ENCODE results near the gene GTF3A.

The GTF3A gene

DNA sequence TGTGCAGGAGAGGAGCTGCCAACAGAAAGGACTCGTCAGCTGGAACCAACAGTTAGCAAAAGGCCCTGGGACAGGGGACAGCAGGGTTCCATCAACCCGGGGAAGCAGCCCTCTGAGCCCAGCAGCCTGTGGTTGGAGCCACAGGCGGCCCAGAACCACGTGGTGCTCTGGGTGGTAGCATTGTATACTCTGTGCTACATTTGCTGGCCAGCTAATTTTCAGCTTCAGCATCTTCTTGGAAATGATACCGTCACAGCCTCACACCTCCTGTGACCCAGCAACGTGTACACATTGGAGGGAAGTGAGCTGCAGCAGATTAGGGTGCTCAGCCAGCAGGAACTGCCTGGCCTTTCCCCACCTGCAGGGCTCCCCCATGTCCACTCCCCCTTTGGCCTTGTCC lies 39.1 kb downstream of the GTF3A start:
- H3K27ac ChIP-seq = no peak overlapping the region
- no peak overlapping the region for H3K4me3 ChIP-seq
- TF ChIP-seq, protein P1, sequence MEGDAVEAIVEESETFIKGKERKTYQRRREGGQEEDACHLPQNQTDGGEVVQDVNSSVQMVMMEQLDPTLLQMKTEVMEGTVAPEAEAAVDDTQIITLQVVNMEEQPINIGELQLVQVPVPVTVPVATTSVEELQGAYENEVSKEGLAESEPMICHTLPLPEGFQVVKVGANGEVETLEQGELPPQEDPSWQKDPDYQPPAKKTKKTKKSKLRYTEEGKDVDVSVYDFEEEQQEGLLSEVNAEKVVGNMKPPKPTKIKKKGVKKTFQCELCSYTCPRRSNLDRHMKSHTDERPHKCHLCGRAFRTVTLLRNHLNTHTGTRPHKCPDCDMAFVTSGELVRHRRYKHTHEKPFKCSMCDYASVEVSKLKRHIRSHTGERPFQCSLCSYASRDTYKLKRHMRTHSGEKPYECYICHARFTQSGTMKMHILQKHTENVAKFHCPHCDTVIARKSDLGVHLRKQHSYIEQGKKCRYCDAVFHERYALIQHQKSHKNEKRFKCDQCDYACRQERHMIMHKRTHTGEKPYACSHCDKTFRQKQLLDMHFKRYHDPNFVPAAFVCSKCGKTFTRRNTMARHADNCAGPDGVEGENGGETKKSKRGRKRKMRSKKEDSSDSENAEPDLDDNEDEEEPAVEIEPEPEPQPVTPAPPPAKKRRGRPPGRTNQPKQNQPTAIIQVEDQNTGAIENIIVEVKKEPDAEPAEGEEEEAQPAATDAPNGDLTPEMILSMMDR (IDR thresholded peaks at IDR 0.05) = no peak
- no peak for DNase-seq (ENCODE audit: low spot score)

DNA sequence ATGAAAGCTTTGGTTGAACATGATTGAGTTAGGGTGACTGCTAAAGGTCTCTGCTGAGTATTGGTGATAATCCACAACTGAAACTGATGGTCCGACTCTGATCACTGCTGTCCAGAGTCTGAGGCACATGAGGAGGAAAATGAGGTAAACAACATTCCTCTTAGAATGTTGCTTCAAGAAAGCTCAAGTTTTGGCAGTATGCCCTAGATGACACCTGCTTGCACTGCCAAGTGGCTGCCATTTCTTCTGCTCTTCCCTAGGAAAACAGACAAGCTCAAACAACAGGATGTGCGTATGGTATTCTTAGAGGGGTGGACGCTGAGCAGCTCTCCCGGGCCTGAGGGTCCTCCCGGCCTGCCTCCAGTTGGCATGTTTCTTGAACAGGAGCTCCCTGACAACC lies 41.2 kb downstream of the GTF3A start:
- Histone ChIP-seq H3K27ac (no peak overlapping the region), H3K4me3 (no peak overlapping the region)
- no peak for DNase-seq (ENCODE audit: low spot score)
- TF ChIP-seq, protein P1 (IDR thresholded peaks at IDR 0.05) = no peak

DNA sequence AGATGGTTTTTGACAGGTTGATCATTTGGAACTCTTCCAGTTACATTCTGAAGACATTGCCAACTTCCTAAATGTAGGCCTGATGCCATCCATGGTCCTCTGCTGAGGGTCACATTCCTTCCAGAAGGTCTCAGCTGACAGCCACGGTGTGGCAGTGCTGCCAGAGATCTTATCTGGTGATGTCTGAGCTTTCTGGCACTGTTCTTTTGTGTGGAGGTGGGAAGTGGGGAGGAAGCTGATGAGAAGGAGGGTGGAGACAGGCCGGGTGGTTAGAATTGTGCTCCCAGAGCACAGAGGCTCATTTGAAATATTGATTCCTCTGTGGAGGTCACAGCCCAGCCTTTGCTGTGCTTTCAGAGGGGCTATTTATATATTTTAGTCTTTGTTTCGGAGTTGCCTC lies 42.1 kb downstream of the GTF3A start:
- no peak for DNase-seq (ENCODE audit: low spot score)
- no peak overlapping the region for H3K27ac ChIP-seq
- TF ChIP-seq, protein P1 (IDR thresholded peaks at IDR 0.05) = no peak
- no peak overlapping the region for H3K4me3 ChIP-seq

DNA sequence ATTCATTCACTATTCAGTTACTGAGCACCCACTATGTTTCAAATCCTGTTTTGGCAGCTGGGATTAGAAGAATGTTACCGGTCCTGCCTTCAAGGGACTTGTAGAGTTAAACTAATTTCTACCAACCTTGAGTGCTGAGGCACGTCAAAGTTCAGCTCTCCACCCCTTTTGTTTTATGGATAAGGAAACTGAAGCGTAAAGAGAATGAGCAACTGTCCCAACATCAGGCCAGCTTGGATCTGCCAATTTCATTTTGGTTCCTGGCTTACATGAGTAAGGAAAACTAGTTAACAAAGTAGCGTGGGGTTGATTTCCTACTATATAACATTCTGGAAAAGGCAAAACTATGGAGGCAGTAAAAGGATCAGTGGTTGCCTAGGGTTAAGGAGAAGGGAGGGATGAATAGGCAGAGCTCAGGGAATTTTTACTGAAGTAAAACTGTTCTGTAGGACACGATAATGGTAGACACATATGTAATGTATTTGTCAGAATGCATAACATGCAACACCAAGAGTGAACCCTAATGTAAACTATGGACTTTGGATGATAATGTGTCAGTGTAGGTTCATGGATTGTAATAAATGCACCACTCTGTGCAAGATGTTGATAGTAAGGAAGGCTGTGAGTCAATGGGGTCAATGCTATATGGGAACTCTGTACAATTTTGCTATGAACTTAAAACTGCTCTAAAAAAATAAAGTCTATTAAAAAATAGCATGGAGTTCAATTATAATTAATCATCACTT lies 45.8 kb downstream of the GTF3A start:
- no peak for DNase-seq (ENCODE audit: low spot score)
- H3K4me3 ChIP-seq = no peak overlapping the region
- TF ChIP-seq, protein P1 (IDR thresholded peaks at IDR 0.05) = no peak
- no peak overlapping the region for H3K27ac ChIP-seq

DNA sequence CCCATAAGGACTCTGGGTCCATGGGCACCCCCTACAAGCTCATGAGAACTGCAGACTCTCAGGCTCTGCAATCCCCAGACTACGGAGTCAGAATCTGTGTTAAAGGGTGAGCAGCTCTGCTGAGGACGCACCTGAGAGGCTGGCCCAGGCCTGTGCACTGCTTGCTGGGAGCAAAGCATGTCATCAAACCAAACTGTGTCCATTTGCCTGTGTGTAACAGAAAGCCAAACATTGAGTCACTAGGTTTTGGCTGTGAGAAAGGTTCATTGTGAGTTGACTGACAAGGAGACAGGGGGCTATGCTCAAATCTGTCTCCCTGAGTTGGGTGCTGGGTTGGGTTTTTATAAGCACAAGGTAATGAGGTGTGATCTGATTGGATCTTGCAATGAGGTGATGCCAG lies 48.0 kb downstream of the GTF3A start:
- TF ChIP-seq, protein P1 (IDR thresholded peaks at IDR 0.05) = no peak
- Histone ChIP-seq H3K27ac (no peak overlapping the region), H3K4me3 (no peak overlapping the region)
- no peak for DNase-seq (ENCODE audit: low spot score)

DNA sequence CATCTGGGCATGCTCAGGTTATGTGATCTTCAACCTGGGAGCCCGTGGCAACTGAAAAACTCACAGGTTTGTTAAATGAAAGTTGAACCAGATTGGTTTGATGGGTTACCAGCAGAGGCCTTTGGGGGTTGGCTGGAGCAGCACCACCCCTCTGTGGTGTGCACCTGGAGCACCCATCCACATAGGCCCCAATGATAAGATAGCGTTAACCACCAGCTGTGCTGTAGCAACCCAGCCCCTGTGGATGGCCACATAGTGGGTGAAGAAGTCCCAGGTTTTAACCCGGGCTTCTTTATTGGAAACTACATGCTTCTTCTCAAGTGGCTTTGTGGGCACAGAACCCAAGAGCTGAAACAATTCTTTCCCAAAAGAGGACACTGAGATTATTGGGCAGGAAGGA lies 48.5 kb downstream of the GTF3A start:
- Histone ChIP-seq H3K4me3 (no peak overlapping the region), H3K27ac (no peak overlapping the region)
- TF ChIP-seq, protein P1 (IDR thresholded peaks at IDR 0.05) = no peak
- DNase-seq (ENCODE audit: low spot score) = no peak

DNA sequence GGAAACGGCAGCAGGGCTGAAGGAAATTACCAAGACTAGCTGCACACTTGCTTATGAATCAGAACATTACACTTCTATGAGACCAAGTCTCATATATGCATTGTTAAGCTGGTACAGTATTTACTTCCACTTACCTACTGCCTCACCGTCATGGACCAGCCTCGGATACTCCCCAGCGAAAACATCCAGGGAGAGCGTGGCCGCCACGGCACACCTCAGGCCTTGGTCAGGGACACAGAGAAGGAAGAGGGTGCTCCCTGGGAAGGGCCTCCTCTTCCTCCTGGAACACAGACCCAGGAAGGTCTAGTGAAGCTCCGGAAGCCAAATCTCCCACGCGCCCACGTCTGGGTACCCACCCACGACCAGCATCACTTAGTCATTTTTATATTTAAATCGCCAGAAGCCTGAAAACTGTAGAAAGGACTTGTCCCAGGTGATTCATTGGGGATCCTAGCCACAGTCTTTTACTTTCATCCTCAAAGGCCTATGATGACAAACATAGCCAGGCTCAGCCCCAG lies 50.4 kb downstream of the GTF3A start:
- no peak overlapping the region for H3K4me3 ChIP-seq
- DNase-seq (ENCODE audit: low spot score) = peak; percentile 50
- H3K27ac ChIP-seq = no peak overlapping the region
- TF ChIP-seq, protein P1 (IDR thresholded peaks at IDR 0.05) = no peak

Data from coronary artery (tissue), 2 donors.